ENCODE results near the gene SLC34A2. TPM values are rescaled to one million over a fixed set of nuclear protein-coding genes. Genes with fewer than 3 reads are reported as not detected.

The SLC34A2 gene
- total and polyA plus RNA-seq, 2 of the 8 experiments (the other 6 are each of a cell fraction or from before 2014, with no cell fraction given): 2.2 to 2.9 TPM

DNA sequence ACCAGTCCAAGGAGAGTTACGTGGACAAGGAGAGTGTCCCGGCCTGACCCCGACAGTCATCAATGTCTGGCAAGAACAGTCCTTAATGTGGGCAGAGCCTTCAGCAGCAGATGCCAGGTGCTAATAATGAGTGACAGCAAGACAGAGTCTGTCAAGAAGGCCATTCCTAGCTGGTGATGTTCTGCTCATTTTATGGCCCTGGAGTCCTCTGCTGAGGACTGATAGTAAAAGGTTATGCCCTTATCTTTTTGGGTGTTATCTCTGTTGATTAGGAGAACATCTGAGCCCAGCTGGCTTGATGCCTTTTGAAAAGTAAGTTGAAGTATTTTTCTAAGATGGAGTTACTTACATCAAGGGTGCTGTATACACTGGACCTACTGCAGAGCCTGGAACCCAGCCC lies 67.3 kb downstream of the SLC34A2 start:
- CTCF ChIA-PET (ENCODE audit: partially characterized antibody): interaction anchor here (0.7 to 1.2 kb wide), 4 partner anchors 16 to 282 kb away, joined by 3 to 5 read pairs (median 4); no protein-coding TSS in a partner anchor
- TF ChIP-seq BACH1 (IDR thresholded peaks at IDR 0.05; ENCODE audit: low read length): no peak
- TF ChIP-seq CBX5 (IDR thresholded peaks at IDR 0.05; ENCODE audit: low read depth, low read length): no peak
- TF ChIP-seq MAFK (IDR thresholded peaks at IDR 0.05; ENCODE audit: low read depth, low read length): no peak
- Histone ChIP-seq H3K4ac (replicated peaks; ENCODE audit: insufficient read length, low read depth, low read length) (no peak overlapping the region), H4K8ac (ENCODE audit: extremely low read depth, insufficient read depth, low read length) (no peak overlapping the region), H3K9ac (replicated peaks in 1 of 4; ENCODE audit: extremely low read depth in 1 of 4, low read depth in 3 of 4, low read length in 3 of 4) (no peak overlapping the region), H3K23ac (ENCODE audit: insufficient read length) (no peak overlapping the region), H3K23me2 (ENCODE audit: low read depth, low read length) (no peaks in the 10 kb centered on the region), H3K4me2 (ENCODE audit: insufficient read depth in 1 of 2, low read depth in 2 of 2, low read length in 2 of 2) (no peak overlapping the region), H2BK12ac (ENCODE audit: low read depth, low read length) (no peak overlapping the region), H2AK5ac (ENCODE audit: low read depth, low read length) (no peak overlapping the region), H4K5ac (ENCODE audit: insufficient read length, low read depth, low read length) (no peak overlapping the region), H3K4me3 (ENCODE audit: extremely low read depth in 1 of 4, insufficient read depth in 2 of 4, low read depth in 3 of 4, low read length in 4 of 4) (no peak overlapping the region), H4K20me1 (replicated peaks in 1 of 2; ENCODE audit: control insufficient read depth in 1 of 2, insufficient read depth in 2 of 2, low read length in 2 of 2) (no peaks in the 10 kb centered on the region), H2BK5ac (ENCODE audit: low read depth, low read length) (no peak overlapping the region), H2BK20ac (ENCODE audit: low read length) (no peak overlapping the region), H3K9me3 (ENCODE audit: insufficient read depth in 2 of 2, low read depth in 1 of 2, low read length in 1 of 2) (no peaks in the 10 kb centered on the region), H3K79me1 (ENCODE audit: low read depth, low read length) (no peaks in the 10 kb centered on the region), H3K36me3 (ENCODE audit: control insufficient read depth in 2 of 4, insufficient read depth in 4 of 4, low read length in 3 of 4) (no peaks in the 10 kb centered on the region), H4K91ac (replicated peaks; ENCODE audit: insufficient read length, low read length) (no peak overlapping the region), H3K27ac (ENCODE audit: low read depth, low read length) (no peak overlapping the region), H3K4me1 (replicated peaks in 1 of 4; ENCODE audit: control insufficient read depth in 3 of 4, insufficient read depth in 4 of 4, low read length in 3 of 4) (no peaks in the 10 kb centered on the region), H3K14ac (ENCODE audit: insufficient read length) (no peak overlapping the region), H3K79me2 (ENCODE audit: control insufficient read depth in 1 of 2, insufficient read depth in 2 of 2, low read length in 2 of 2) (no peaks in the 10 kb centered on the region), H3K27me3 (replicated peaks in 1 of 4; ENCODE audit: control insufficient read depth in 3 of 4, extremely low read depth in 1 of 4, insufficient read depth in 3 of 4, low read length in 3 of 4) (no peaks in the 10 kb centered on the region), H2BK120ac (replicated peaks; ENCODE audit: low read depth, low read length) (no peak overlapping the region), H2AFZ (ENCODE audit: low read length) (no peak overlapping the region), H2BK15ac (ENCODE audit: low read length) (no peak overlapping the region), H3K18ac (ENCODE audit: extremely low read depth, low read length) (no peak overlapping the region), H3K56ac (replicated peaks; ENCODE audit: insufficient read length, low read depth, low read length) (no peak overlapping the region)
- WGBS, 2 experiments (ENCODE audit: extremely low coverage in 1 of 2, insufficient coverage in 1 of 2, insufficient read length in 1 of 2, insufficient replicate concordance in 2 of 2, low coverage in 1 of 2, low lambda C conversion rate in 2 of 2, missing lambda C conversion rate in 1 of 2): 91% methylated on average over 3 of the region's 3 CpGs; no CpG with 5 or more reads in 1 of the 2 experiments
- POLR2A ChIA-PET (ENCODE audit: partially characterized antibody): interaction anchor here (1.1 kb wide), 1 partner anchor 25 kb away, joined by 3 read pairs; no protein-coding TSS in a partner anchor
- FAIRE-seq (no peak), DNase-seq (ENCODE audit: low read depth in 1 of 2, low spot score in 2 of 2) (no peak)

Data from H1 (cell line).